HG02981 (cell line): ENCODE data around the gene PHYHIPL.
"Not testable (repeated sequence)": the region's sequence is repeated elsewhere in the genome, so short reads cannot be mapped to it uniquely, and the experiment has no call there.

Experiments used
- ATAC-seq: cut with Tn5 transposase; IDR thresholded peaks from one replicate; pipeline ENCODE4 v1.9.1; 2021; ENCODE audit warnings: mild to moderate bottlenecking, moderate library complexity; ENCODE audit not compliant: unreplicated experiment

Gene PHYHIPL

GRCh38 chr10:59190332-59190731, 13.9 kb downstream of the PHYHIPL start:
- ATAC-seq = no peak

- ATAC-seq = no peak
Observed at GRCh38 chr10:59206204-59206720, 29.8 kb downstream of the PHYHIPL start.

GRCh38 chr10:59212301-59212798, 35.9 kb downstream of the PHYHIPL start:
- no peak for ATAC-seq

- no peak for ATAC-seq
Observed at GRCh38 chr10:59214160-59214559, 37.7 kb downstream of the PHYHIPL start.

GRCh38 chr10:59216178-59216869, 39.9 kb downstream of the PHYHIPL start:
- no peak for ATAC-seq

GRCh38 chr10:59222788-59223187, 46.3 kb downstream of the PHYHIPL start:
- no peak for ATAC-seq

- ATAC-seq = not testable (repeated sequence)
Observed at GRCh38 chr10:59223597-59223996, 47.2 kb downstream of the PHYHIPL start.

GRCh38 chr10:59225211-59225610, 48.8 kb downstream of the PHYHIPL start:
- ATAC-seq = no peak

GRCh38 chr10:59227136-59227673, 50.8 kb downstream of the PHYHIPL start:
- no peak for ATAC-seq

GRCh38 chr10:59229441-59229840, 53.0 kb downstream of the PHYHIPL start:
- no peak for ATAC-seq

- no peak for ATAC-seq
Observed at GRCh38 chr10:59234194-59234593, 57.8 kb downstream of the PHYHIPL start.

- no peak for ATAC-seq
Observed at GRCh38 chr10:59234816-59235429, 58.5 kb downstream of the PHYHIPL start.

GRCh38 chr10:59236064-59236697, 59.7 kb downstream of the PHYHIPL start:
- ATAC-seq = no peak

GRCh38 chr10:59237775-59238174, 61.3 kb downstream of the PHYHIPL start:
- no peak for ATAC-seq

GRCh38 chr10:59239108-59239507, 62.7 kb downstream of the PHYHIPL start:
- ATAC-seq = not testable (repeated sequence)

- no peak for ATAC-seq
Observed at GRCh38 chr10:59240582-59241183, 64.2 kb downstream of the PHYHIPL start.

GRCh38 chr10:59242057-59242456, 65.6 kb downstream of the PHYHIPL start:
- ATAC-seq = no peak

- ATAC-seq = no peak
Observed at GRCh38 chr10:59242991-59243390, 66.5 kb downstream of the PHYHIPL start.

GRCh38 chr10:59243611-59244195, 67.3 kb downstream of the PHYHIPL start:
- ATAC-seq = no peak

GRCh38 chr10:59244871-59245270, 68.4 kb downstream of the PHYHIPL start:
- no peak for ATAC-seq

GRCh38 chr10:59245686-59246085, 69.2 kb downstream of the PHYHIPL start:
- no peak for ATAC-seq
